ENCODE results near the gene MN1. TPM values are rescaled to one million over a fixed set of nuclear protein-coding genes. Genes with fewer than 3 reads are reported as not detected.

Gene MN1
- total and polyA plus RNA-seq, 7 donors = under 0.01 to 21.3 (median 6.4) TPM

- H3K9me3 ChIP-seq = no peaks in the 10 kb centered on the region
- intact Hi-C loops (cut with DNase I) = no loop called here
- WGBS, 2 donors = 97 to 98% methylated on average over 3 of the region's 3 CpGs
- H3K27me3 ChIP-seq = no peaks in the 10 kb centered on the region
- H3K4me1 ChIP-seq = peaks cover 0 to 25% (median 16%) of the 10 kb centered on the region in 4 donors
- no peak for DNase-seq
- no peaks in the 10 kb centered on the region for H3K36me3 ChIP-seq
- TF ChIP-seq EP300 (IDR thresholded peaks at IDR 0.05) = no peak
- no peak for TF ChIP-seq CTCF (IDR thresholded peaks at IDR 0.05)
- no peak for TF ChIP-seq POLR2AphosphoS5 (IDR thresholded peaks at IDR 0.05)
- no peak for TF ChIP-seq POLR2A (IDR thresholded peaks at IDR 0.05)
- H3K4me3 ChIP-seq = no peak overlapping the region
- H3K27ac ChIP-seq = peak overlapping the region in 2 of 4 donors; percentile 80 to 82
Measured at GRCh38 chr22:27811778-27812177, 10.2 kb upstream of the MN1 start.

GRCh38 chr22:27810609-27811151 lies 9.1 kb upstream of the MN1 start:
- H3K27me3 ChIP-seq = no peaks in the 10 kb centered on the region
- no peaks in the 10 kb centered on the region for H3K36me3 ChIP-seq
- WGBS, 2 donors = 27 to 67% methylated on average over 15 of the region's 15 CpGs
- no peak for TF ChIP-seq EP300 (IDR thresholded peaks at IDR 0.05)
- no peak for TF ChIP-seq POLR2A (IDR thresholded peaks at IDR 0.05)
- no peak for TF ChIP-seq CTCF (IDR thresholded peaks at IDR 0.05)
- TF ChIP-seq POLR2AphosphoS5 (IDR thresholded peaks at IDR 0.05) = peak in 3 of 4 donors; percentile 55 to 65 (median 62)
- peak overlapping the region; percentile 72 to 82 (median 76) for H3K27ac ChIP-seq
- no peaks in the 10 kb centered on the region for H3K9me3 ChIP-seq
- peaks cover 0 to 25% (median 16%) of the 10 kb centered on the region in 4 donors for H3K4me1 ChIP-seq
- peak; percentile 93 for DNase-seq
- H3K4me3 ChIP-seq = peak overlapping the region in 3 of 4 donors; percentile 8 to 24 (median 15)
- intact Hi-C loops (cut with DNase I) = no loop called here

GRCh38 chr22:27809700-27810608 lies 8.4 kb upstream of the MN1 start:
- intact Hi-C loops (cut with DNase I) = loop anchor here (5.0 to 10.0 kb wide), 5 partner anchors 405 to 1133 kb away; no protein-coding TSS in a partner anchor

GRCh38 chr22:27809226-27809603 lies 7.7 kb upstream of the MN1 start:
- WGBS, 2 donors = 10 to 19% methylated on average over 5 of the region's 5 CpGs
- Histone ChIP-seq H3K4me1 (peaks cover 0 to 34% (median 23%) of the 10 kb centered on the region in 4 donors), H3K36me3 (no peaks in the 10 kb centered on the region), H3K4me3 (no peak overlapping the region), H3K9me3 (no peaks in the 10 kb centered on the region), H3K27ac (peak overlapping the region in 1 of 4 donors; percentile 80), H3K27me3 (no peaks in the 10 kb centered on the region)
- TF ChIP-seq CTCF (IDR thresholded peaks at IDR 0.05) = no peak
- TF ChIP-seq POLR2AphosphoS5 (IDR thresholded peaks at IDR 0.05) = no peak
- TF ChIP-seq POLR2A (IDR thresholded peaks at IDR 0.05) = no peak
- DNase-seq = no peak
- intact Hi-C loops (cut with DNase I) = loop anchor here (5.0 to 10.0 kb wide), 5 partner anchors 404 to 1132 kb away; no protein-coding TSS in a partner anchor

More at GRCh38 chr22:27809700-27810608, 8.4 kb upstream of the MN1 start:
- 44 to 72% methylated on average over 17 of the region's 17 CpGs for WGBS, 2 donors
- no peak for DNase-seq
- Histone ChIP-seq H3K4me1 (peaks cover 0 to 27% (median 16%) of the 10 kb centered on the region in 4 donors), H3K36me3 (no peaks in the 10 kb centered on the region), H3K4me3 (peak overlapping the region in 3 of 4 donors; percentile 8 to 24 (median 15)), H3K27ac (peak overlapping the region; percentile 72 to 82 (median 76)), H3K27me3 (no peaks in the 10 kb centered on the region), H3K9me3 (no peaks in the 10 kb centered on the region)
- no peak for TF ChIP-seq POLR2A (IDR thresholded peaks at IDR 0.05)
- peak in 1 of 4 donors; percentile 25 for TF ChIP-seq POLR2AphosphoS5 (IDR thresholded peaks at IDR 0.05)

Data from sigmoid colon (tissue), 7 donors.